Left renal cortex interstitium (tissue), 4 donors: ENCODE results near the gene TMEM40. TPM values are rescaled to one million over a fixed set of nuclear protein-coding genes. Genes with fewer than 3 reads are reported as not detected.
"Not testable (repeated sequence)": the region's sequence is repeated elsewhere in the genome, so short reads cannot be mapped to it uniquely, and the experiment has no call there.

Source experiments
- DNase-seq, 4 donors: peaks; one replicate each; pipeline ENCODE4 v3.0.0-alpha.2; 2013; ENCODE audit warnings: low read depth in 4 of 4, low spot score in 2 of 4, missing footprints in 1 of 4
- polyA plus RNA-seq, 4 donors: library from polyadenylated mRNA; unstranded; fragments of 120-200 nt; gene quantifications; one replicate each; pipeline ENCODE4 v1.2.1, GENCODE V29; 2013; ENCODE audit not compliant: insufficient read length in 4 of 4

The TMEM40 gene
- polyA plus RNA-seq, 4 donors = 1.2 to 2.4 (median 1.7) TPM

DNA sequence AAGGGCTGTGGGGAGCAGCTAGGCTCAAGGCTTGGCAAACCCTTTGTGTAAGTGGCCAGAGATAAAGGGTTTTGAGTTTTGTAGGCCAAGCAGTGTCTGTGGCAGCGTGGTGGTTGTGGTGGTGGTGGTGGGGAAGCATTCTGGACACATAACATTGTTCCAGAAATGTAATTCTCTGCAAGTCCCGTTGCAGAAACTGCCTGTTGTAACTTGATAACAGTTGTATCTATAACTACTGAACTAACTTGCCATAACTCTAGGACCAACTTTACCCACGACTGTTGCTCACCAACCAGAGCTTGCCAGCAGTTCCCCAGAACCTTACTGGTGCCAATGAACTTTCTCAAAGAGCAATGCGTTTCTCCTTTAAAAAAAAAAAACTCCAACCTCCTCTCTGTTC lies 18.1 kb upstream of the TMEM40 start:
- DNase-seq = no peak

DNA sequence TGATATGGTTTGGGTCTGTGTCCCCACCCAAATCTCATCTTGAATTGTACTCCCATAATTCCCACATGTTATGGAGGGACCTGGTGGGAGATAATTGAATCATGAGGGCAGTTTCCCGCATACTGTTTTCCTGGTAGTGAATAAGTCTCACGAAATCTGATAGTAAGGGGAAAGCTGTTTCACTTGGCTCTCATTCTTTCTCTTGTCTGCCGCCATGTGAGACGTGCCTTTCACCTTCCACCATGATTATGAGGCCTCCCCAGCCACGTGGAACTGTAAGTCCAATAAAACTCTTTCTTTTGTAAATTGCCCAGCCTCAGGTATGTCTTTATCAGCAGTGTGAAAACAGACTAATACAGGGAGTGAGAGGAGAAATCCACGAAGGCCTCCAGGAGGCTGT lies 16.9 kb upstream of the TMEM40 start:
- not testable (repeated sequence) for DNase-seq

DNA sequence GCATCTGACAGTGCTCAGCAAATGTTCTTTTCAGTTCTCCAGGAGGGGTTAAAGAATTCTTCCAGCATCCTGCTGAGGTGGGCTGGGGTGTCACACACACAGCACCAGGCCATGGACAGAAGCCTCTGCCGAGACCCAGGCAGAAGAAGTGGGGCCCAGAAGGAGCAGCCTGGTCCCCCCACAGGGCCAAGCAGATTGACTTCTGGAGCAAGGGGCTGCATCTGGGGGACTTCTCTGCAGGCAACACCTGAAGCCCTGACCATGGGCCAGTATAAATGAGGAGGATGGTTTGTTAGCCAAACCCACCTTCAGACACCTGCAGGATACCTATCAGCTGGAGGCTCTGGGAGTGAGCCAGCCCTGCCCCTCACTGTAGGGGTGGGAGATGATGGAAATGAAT lies 16.2 kb upstream of the TMEM40 start:
- DNase-seq = no peak

DNA sequence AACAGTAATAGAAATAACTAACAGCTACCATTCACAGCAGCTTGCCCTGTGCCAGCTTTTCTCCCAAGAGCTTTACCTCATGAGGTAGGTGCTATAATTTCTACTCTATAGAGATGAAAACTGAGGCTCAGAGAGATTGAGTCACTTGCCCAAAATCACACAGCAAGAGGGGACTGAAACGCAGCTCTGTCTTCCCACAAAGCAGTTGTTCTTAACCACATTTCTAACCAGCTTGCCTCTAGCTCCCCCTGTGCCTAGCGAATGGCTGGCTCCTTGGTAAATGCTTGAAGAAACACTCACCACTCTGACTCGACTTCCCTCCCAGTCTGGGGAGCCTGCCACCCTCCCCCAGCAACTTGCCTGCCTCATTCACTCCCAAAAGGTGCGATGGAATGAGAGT lies 15.6 kb upstream of the TMEM40 start:
- no peak for DNase-seq

DNA sequence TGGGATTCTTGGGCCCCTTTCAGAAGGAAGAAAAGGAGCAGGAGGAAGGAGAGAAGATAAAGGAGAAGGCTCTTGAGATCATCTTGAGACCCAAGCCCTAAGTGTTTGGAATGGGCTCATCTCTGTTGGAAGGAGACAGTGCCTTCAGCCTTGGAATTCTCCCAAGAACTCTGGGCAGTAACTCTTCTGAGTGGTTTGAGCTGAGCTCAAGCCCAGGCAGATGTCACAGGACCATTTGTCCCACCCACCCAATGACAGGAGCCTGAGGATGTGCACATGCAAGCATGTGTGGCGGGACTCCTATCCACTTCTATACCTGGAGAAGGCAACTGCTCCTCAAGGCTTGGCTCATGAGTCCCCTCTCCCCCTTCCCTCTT lies 14.6 kb upstream of the TMEM40 start:
- DNase-seq = no peak

DNA sequence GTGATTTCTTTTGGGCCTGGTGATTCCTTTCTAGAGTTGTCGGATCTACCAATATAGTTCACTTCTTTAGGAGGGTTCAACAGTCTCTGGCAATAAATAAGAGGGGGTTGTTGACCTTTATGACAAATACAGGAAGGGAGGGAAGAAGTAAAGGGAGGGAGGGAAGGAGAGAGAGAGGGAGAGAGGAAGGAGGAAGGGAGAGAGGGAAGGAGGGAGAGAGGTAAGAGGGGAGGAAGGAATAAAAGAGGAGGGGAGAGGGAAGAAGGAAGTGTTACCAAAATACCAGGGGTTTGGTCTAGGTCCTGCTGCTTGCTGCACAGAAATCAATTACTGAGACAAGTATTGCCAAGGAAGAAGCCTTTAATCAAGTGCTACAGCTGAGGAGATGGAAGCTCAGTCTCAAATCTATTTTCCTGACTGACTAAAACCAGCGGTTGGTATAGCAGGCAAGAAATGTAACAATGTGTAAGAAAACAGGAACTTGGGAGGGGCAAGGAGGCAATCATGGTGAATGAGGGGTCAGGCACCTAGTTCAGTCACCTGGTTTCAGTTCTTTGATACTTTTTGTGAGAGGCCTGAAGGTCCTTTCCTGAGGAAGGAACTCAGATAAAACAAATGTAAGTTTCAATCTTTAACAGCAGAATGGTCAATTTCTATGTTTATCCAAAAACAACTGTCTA lies 14.1 kb upstream of the TMEM40 start:
- DNase-seq = no peak

DNA sequence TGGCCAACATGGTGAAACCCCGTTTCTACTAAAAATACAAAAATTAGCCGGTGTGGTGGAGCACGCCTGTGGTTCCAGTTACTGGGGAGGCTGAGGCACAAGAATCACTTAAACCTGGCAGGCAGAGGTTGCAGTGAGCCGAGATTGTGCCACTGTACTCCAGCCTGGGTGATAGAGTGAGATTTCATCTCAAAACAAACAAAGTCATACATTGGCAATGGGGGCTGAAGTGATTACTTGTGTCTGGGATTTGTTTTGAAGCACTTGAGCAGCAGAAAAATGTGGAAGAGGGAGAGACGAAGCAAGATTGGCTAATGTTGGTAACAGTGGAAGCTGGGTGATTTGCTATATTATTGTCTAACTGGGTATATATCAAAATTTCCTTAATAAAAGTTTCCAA lies 13.4 kb upstream of the TMEM40 start:
- no peak for DNase-seq

DNA sequence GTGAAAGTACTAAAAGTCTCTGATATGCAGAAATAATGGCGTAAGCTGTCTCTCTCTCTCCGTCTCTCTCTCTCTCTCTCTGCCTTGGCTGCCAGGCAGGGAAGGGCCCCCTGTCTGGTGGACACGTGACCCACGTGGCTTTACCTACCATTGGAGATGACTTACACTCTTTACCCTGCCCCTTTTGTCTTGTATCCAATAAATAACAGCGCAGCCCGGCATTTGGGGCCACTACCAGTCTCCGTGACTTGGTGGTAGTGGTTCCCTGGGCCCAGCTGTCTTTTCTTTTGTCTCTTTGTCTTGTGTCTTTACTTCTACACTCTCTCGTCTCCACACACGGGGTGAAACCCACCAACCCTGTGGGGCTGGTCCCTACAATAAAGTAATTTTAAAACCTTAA lies 12.2 kb upstream of the TMEM40 start:
- no peak for DNase-seq

DNA sequence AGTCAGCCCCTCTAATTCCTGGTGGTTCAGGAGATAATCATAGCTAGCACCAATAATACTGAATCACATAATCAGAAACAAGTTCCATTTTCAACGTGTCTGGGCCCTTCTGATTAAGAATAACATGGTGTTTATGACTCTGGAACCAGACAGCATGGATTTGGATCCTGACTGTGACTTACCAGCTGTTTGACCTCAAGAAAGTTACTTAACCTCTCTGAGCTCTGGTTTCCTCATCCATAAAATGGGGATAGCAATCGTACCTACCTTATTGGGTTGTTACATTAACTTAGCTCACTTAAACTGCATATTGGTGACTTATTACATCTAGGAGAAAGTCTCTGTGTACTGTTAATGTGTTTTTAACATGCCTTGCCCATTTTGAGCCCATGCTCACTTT lies 10.7 kb upstream of the TMEM40 start:
- no peak for DNase-seq

DNA sequence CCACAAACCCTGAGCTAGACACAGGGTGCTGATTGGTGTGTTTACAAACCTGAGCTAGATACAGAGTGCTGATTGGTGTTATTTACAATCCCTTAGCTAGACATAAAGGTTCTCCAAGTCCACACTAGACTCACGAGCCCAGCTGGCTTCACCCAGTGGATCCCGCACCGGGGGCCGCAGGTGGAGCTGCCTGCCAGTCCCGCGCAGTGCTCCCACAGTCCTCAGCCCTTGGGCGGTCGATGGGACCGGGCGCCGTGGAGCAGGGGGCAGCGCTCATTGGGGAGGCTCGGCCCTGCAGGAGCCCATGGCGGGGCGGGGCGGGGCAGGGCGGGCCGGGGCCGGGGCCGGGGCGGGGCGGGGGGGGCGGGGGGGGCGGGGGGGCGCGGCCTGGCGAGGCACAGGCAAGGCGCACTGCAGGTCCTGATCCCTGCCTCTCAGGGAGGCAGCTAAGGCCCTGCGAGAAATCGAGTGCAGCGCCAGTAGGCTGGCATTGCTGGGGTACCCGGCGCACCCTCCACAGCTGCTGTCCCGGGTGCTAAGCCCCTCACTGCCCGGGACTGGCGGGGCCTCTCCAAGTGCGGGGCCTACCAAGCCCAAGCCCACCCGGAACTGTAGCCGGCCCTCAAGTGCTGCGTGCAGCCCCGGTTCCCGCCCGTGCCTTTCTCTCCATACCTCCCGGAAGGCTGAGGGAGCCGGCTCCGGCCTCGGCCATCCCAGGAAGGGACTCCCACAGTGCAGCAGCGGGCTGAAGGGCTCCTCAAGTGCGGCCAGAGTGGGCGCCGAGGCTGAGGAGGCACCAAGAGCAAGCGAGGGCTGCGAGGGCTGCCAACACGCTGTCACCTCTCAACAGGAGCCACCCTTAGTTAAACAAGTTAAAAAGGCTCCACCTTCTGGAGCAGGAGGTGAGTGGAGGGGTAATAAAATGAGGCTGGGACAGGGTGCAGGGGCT lies 9.8 kb upstream of the TMEM40 start:
- DNase-seq = no peak

DNA sequence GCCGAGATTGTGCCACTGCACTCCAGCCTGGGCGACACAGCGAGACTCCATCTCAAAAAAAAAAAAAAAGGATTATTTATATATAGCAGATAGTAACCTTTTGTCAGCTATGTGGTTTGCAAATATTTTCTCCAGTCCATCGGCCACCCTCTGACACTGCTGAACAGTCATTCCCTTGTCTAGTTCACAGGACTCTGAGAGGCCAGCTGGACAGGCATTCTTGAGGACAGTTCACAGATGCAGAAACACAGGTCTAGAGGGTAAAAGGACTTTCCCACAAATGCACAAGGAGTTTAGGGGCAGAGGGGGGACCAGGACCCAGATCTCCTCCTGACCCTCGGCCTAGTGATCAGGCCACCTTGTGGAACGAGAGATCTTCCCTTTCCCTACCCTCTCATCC lies 7.5 kb upstream of the TMEM40 start:
- DNase-seq = no peak

DNA sequence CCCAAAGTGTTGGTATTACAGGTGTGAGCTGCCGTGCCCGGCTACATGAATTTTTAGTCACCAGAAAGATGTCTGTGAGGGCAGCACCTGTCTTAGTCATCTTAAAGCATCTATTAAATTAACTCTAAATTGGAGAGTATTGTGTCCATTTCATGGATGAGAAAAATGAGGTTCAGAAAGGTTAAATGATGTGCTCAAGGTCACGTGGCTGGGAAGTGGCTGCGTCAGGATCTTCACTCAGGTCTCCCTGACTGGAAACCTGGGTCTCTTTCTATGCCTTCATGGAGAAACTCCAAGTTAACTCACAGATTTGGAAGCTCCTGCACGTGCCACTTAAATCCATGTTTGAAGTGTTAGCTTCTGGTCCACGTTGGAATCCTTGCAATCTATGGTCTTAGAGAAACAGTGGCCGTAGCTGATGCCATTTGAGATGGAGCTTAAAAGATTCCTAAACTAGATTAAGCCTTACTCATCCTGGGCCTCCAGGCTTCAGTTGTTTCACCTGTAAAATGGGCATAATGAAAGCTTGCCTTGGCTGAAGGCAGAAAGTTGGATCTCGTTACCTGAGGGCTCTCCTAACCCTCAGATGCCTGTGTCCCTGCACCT lies 5.2 kb upstream of the TMEM40 start:
- no peak for DNase-seq

DNA sequence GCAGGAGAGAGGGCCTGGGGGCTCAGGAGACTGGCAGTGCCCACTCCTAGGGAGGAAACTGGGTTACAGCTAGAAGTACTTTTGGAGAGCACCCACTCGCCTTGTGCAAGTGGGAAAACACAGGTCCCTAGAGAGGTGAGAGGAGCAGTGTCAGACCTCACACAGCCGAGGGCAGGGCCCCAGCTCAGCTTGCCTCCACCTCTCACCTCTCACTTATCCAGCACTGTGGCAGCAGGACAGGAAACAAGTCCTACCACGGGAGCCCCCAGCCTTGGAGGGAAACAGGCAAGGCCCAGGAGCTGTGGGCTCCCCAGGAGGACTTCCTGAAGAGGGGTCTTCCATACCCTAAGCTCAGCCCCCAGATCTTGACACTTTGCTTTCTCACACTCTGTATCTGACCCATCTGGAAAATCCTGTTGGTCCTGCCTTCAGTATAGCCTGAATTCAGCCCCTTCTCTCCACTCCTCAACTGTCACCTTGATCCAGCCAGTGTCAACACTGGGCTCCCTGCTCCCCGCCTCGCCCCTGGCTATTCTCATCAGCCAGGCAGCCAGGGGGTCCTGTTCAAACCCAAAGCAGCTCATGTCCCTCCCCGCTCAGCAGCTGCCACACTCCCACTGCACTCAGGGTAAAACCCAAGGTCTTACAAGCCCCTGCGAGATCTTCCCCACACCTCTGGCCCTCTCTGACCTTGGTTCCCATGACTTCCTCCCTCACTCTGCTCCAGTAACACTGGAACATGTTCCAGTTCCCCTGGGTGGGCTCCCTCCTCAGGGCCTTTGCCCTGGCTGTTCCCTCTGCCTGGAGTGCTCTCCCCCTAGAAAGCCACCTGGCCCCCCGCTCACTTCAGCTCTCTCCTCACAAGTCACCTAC lies 870 bp upstream of the TMEM40 start:
- no peak for DNase-seq

DNA sequence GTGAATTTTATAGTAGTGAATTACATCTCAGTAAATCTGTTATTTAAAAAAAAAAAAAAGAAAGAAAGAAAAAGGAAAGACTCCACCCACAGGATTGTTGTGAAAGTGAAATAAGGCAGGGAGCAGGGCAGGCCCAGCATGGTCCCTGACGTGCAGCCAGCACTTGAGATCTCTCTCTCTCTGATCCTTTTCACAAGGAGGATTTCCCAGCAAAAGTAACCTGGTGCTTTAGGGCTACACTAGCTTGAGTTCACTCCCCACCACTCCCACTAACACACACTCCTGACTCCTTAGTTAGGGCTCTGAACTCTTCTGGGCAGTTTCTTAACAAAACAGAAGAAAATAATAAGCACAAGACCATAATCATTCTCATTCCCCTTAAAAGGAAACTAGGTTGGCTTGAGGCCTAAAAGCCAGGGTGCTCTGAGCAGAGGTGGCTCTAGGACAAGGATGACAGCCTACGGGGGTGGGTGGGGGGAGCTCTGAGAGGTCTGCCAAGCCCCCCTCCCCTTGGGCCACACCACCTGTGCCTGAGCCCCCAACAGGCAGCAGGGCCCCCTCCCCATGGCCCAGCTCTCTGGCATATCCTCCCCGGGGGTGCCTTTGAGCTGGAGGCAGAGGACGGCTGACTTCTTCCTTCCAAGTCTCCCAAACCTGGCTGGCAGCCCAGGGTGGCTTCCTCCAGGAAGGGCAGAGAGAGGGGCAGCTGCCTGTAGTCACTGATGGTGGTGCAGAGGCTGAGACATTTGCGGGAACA lies 856 bp downstream of the TMEM40 start:
- DNase-seq = no peak

DNA sequence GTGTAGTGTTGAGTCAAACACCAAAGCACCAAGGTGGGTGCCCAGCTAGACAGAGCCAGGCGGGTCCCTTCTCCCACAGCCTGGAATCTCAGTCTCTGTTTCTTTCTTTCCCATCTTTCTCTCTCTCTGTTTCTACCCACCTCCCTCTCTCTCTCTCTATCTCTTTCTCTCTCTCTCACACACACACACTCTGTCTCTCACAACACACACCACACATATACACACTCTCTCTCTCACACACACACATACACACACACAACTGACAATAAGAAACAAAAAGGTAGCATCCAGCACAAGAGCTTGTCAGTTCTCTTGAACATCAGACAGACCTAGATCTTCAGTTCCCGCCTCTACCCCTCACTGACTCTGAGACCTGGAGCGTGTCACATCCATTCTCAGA lies 2.4 kb downstream of the TMEM40 start:
- no peak for DNase-seq

DNA sequence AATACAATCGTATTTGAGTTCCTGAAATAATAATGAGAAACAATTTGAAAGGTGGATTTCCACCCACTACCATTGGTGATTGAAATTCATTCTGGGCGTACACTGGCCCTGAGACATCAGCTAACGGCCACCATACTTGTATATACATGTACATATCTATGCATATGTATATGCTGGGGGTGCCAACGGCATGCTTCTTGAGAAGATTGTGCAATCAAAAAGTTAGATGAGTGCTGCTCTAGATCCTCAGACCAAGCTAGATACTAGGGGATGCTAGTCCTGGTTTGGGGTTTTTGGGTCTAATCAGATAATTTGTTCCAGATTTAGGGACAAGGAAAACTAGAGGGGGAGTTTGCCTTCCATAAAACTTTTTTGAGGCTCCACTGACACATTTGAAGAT lies 2.9 kb downstream of the TMEM40 start:
- no peak for DNase-seq

DNA sequence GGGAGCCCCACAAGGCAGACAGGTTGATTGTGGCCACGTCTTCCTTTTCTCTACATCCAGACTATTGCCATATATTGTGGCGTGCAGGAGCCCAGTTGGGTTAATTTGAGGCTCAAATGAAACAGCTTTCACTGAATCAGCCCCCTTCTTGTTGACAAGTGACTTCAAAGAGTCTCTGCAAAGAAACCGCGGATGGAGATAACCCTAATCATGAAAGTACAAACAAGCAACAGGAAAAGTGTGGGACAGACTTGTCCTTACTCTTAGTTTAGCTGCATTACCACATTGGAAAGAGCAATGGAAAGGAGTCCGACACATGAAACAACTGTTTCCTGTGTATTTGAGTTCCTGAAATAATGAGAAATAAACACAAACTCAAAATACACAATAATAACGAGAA lies 3.3 kb downstream of the TMEM40 start:
- no peak for DNase-seq

DNA sequence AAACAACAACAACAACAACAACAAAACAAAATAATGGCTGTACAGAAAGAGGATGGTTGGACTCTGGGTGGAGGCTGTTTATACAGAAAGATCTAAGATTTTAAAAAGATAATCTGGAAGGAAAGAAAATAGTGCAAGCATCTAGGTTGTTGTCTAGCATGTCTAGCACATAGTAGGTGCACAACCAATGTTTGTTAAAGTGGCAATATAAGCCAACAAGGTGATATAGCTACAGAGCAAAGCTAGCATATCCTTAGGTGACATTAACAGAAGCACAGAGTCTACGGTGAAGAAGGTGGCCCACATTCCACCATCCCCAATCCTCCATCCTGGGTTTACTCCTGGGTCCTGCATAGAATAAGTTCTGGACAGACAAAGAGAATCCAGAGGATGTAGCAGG lies 4.7 kb downstream of the TMEM40 start:
- DNase-seq = no peak

DNA sequence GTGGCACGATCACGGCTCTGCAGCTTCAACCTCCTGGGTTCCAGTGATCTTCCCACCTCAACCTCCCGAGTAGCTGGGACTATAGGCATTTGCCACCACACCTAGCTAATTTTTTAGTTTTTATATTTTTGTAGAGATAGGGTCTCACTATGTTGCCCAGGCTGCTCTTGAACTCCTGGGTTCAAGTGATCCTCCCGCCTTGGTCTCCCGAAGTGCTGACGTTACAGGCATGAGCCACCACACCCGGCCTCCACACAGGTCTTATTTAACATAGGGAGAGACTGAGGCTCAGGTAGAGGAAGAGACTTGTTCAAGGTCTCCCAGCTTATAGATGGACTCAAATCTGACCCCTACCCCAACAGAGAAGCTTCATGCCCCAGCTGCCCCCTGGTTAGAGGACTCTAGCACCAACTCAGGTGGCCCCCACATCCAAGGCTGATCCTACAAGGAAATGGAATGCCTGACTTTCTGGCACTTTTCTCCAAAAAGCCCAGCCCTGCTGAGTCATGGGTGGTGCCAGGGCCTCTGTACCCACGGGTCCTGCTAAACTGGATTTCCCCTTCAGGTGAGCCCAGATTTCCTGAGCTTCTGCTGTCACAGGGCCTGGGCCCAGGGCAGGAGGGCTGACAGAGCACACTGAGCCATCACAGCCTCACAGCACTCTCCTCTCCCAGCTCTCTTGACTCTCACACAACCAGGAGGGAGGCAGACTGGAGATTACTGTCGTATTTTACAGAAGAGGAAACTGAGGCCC lies 5.6 kb downstream of the TMEM40 start:
- DNase-seq = no peak
